Ishikawa (cell line): ENCODE data around the gene HEATR1.

ENCODE experiments used
- CEBPB ChIP-seq: IDR thresholded peaks from 2 replicates; pipeline ENCODE4 v1.6.1; 2012
- CREB1 ChIP-seq: IDR thresholded peaks from 2 replicates; pipeline ENCODE4 v1.6.1; 2012; ENCODE audit warnings: low read depth
- EGR1 ChIP-seq: IDR thresholded peaks from 2 replicates; pipeline ENCODE4 v1.6.1; 2012
- EP300 ChIP-seq: IDR thresholded peaks from 2 replicates; pipeline ENCODE4 v1.6.1; 2012; ENCODE audit warnings: borderline replicate concordance
- FOXM1 ChIP-seq: IDR thresholded peaks from 2 replicates; pipeline ENCODE4 v1.6.1; 2012; ENCODE audit warnings: low read depth, borderline replicate concordance
- MAX ChIP-seq: IDR thresholded peaks from 2 replicates; pipeline ENCODE4 v1.6.1; 2012
- NFIC ChIP-seq: IDR thresholded peaks from 2 replicates; pipeline ENCODE4 v1.6.1; 2012
- RAD21 ChIP-seq: IDR thresholded peaks from 2 replicates; pipeline ENCODE4 v1.6.1; 2012; ENCODE audit warnings: low read depth
- REST ChIP-seq: IDR thresholded peaks from 2 replicates; pipeline ENCODE4 v1.6.1; 2012; ENCODE audit warnings: low read depth, mild to moderate bottlenecking
- TAF1 ChIP-seq: IDR thresholded peaks from 2 replicates; pipeline ENCODE4 v1.6.1; 2012; ENCODE audit warnings: low read depth, mild to moderate bottlenecking
- TCF12 ChIP-seq: IDR thresholded peaks from 2 replicates; pipeline ENCODE4 v1.6.1; 2012; ENCODE audit warnings: low read depth
- TEAD4 ChIP-seq: IDR thresholded peaks from 2 replicates; pipeline ENCODE4 v1.6.1; 2012
- USF1 ChIP-seq: IDR thresholded peaks from 2 replicates; pipeline ENCODE4 v1.6.1; 2012
- YY1 ChIP-seq: IDR thresholded peaks from 2 replicates; pipeline ENCODE4 v1.6.1; 2012; ENCODE audit warnings: low read depth
- ZBTB7A ChIP-seq: IDR thresholded peaks from 2 replicates; pipeline ENCODE4 v1.6.1; 2012; ENCODE audit warnings: low read depth

Gene HEATR1

DNA sequence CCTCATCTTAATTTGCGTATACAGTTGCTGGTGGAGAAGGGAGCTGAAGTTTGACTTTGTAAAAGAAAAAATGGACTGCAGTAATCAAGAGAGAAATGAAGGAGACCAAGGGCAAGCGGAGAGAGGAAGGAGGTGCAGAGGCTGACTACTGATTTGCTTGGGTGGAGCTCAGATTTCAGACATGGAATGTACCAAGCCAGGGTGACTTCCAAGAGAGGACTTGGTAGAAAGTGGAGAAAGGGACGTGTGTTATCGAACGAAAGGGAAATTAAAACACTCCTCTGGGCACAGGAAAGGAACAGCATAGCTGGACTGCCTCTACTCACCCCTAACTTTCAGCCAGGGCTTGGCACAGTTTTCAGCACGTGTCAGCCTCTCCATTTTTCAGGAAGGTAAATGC lies 15.1 kb upstream of the HEATR1 start:
- TF ChIP-seq FOXM1 (no peak), USF1 (no peak), CEBPB (no peak), ZBTB7A (no peak), YY1 (no peak), REST (no peak), TEAD4 (no peak), EP300 (no peak), NFIC (no peak), CREB1 (no peak), TAF1 (no peak), EGR1 (no peak), RAD21 (no peak), MAX (no peak), TCF12 (no peak)

GRCh38 chr1:236618507-236618906 lies 14.2 kb upstream of the HEATR1 start:
- TF ChIP-seq EP300 (no peak), NFIC (no peak), TEAD4 (no peak), EGR1 (no peak), CREB1 (no peak), YY1 (no peak), CEBPB (no peak), REST (no peak)

DNA sequence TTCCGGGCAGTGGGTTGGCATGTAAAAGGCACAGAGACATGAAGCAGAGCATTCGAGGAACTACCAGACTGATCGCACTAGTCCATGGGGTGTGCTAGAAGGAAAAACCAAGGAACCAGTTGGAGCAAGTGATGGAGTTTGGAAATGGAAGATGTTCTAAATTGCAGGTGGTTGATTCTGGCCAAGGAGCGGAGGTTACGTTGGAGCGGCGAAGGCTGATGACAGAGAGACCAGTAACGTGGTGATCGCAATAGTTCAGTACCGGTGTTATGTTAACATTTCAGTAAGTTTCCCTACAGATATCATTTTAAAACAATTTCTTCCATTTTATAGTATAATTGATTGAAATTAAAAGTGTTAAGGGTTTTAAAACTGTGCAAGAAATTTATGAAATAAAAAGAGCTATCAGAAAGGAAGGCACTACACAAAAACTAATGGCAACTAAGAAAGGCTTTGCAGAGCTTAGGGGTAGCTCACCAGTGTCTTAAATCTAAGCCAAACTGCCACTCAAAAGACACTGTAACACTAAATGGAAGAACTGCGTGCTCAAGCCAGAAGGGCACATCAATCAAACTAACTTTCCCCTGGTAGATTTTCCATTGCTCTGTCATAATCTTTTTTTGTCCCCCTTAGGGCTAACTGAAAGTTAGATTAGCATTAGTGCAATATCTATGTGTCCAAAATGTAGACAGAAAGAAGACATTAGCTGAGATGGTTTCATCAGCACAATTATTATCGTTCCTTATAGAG lies 11.3 kb upstream of the HEATR1 start:
- TF ChIP-seq TCF12: no peak
- TF ChIP-seq USF1: no peak
- no peak for TF ChIP-seq MAX
- TF ChIP-seq ZBTB7A: no peak
- TF ChIP-seq EGR1: no peak
- TF ChIP-seq CREB1: no peak
- TF ChIP-seq NFIC: no peak

- TF ChIP-seq NFIC (no peak), CREB1 (no peak), TEAD4 (no peak), YY1 (no peak), ZBTB7A (no peak), RAD21 (no peak), TAF1 (no peak), TCF12 (no peak), REST (no peak), EGR1 (no peak), FOXM1 (no peak), EP300 (no peak), USF1 (no peak), MAX (no peak), CEBPB (no peak)
Observed at GRCh38 chr1:236612349-236612748, 8.0 kb upstream of the HEATR1 start.
